HepG2 (cell line): Measurements from ENCODE around the gene PNPLA3. TPM values are rescaled to one million over a fixed set of nuclear protein-coding genes. Genes with fewer than 3 reads are reported as not detected.

Experiments
- ATAC-seq: fragments of 200-7000 bp; cut with Tn5 transposase; 3 replicates; pipeline ENCODE4 v1.9.1; 2020; ENCODE audit warnings: mild to moderate bottlenecking, moderate library complexity
- BruUV-seq: library from RNA; stranded (reverse); fragments of 400-500 nt; replicated peaks from 2 replicates; lab custom pipeline; 2021; lab: Mats Ljungman, UMichigan
- CTCF ChIA-PET: fragments of 300-600 bp; formaldehyde crosslinking; extraction: SDS; loops from one replicate; lab custom pipeline; 2021; ENCODE audit warnings: low total read pairs, inconsistent platforms, low intra/inter-chr PET ratio; lab: Yijun Ruan, JAX
- POLR2A ChIA-PET: fragments of 350-600 bp; sonication (Branson Sonifier 250); formaldehyde crosslinking; loops from one replicate; lab custom pipeline; 2020; ENCODE audit warnings: antibody characterized with exemption, inconsistent platforms; lab: Yijun Ruan, JAX
- DNase-seq: peaks from one replicate; pipeline ENCODE4 v3.0.0-alpha.2; 2015; ENCODE audit warnings: low spot score
- FAIRE-seq: peaks from 3 replicates; lab custom pipeline; 2011; peaks lifted over from hg19 to GRCh38; lab: Jason Lieb, UNC
- H2AFZ ChIP-seq: one replicate; pipeline ENCODE4 v1.6.1; 2011; ENCODE audit warnings: low read length, inconsistent platforms
- H3K27ac ChIP-seq: fragments of 300-600 bp; 3 replicates; pipeline ENCODE4 v1.8.0; 2011; ENCODE audit warnings: mixed run types, mild to moderate bottlenecking, mixed read lengths, low read length, inconsistent platforms; ENCODE audit not compliant: insufficient read depth; ENCODE audit errors: extremely low read length
- H3K27me3 ChIP-seq, 2 experiments: fragments of 200-600 bp in 1 of 2; 2 replicates in 1 of 2; 3 replicates in 1 of 2; pipeline versions ENCODE4 v1.6.0 to v1.8.0; 2011; ENCODE audit warnings: low read length in 2 of 2, mild to moderate bottlenecking in 2 of 2, moderate library complexity in 2 of 2, inconsistent platforms in 1 of 2; ENCODE audit not compliant: insufficient read depth in 2 of 2, control insufficient read depth in 1 of 2
- H3K36me3 ChIP-seq, 2 experiments: fragments of 200-600 bp in 1 of 2; replicated peaks in 1 of 2; 2 replicates in 1 of 2; 3 replicates in 1 of 2; pipeline versions ENCODE4 v1.5.1 to v1.8.0; 2011; ENCODE audit warnings: low read length in 2 of 2, inconsistent platforms in 1 of 2; ENCODE audit not compliant: insufficient read depth in 2 of 2, control insufficient read depth in 1 of 2
- H3K4me1 ChIP-seq: 2 replicates; pipeline ENCODE4 v1.5.1; 2012; ENCODE audit warnings: low read length, inconsistent platforms; ENCODE audit not compliant: insufficient read depth
- H3K4me2 ChIP-seq: 2 replicates; pipeline ENCODE4 v1.6.0; 2011; ENCODE audit warnings: low read depth, low read length, inconsistent platforms
- H3K4me3 ChIP-seq, 3 experiments: fragments of 200-600 bp in 1 of 3; sonication (generic), shearing (Covaris generic) in 1 of 3; replicated peaks in 1 of 3; 2 replicates each; pipeline ENCODE4 v1.5.1; 2011 to 2016; ENCODE audit warnings: low read length in 3 of 3, inconsistent platforms in 2 of 3, low read depth in 2 of 3, mild to moderate bottlenecking in 2 of 3, control low read depth in 1 of 3, mixed read lengths in 1 of 3; ENCODE audit not compliant: insufficient read depth in 1 of 3
- H3K79me2 ChIP-seq: one replicate; pipeline ENCODE4 v1.6.1; 2011; ENCODE audit warnings: low read length, inconsistent platforms; ENCODE audit not compliant: insufficient read depth
- H3K9ac ChIP-seq: 2 replicates; pipeline ENCODE4 v1.6.0; 2011; ENCODE audit warnings: mild to moderate bottlenecking, low read depth, low read length, inconsistent platforms; ENCODE audit not compliant: insufficient read depth
- H3K9me3 ChIP-seq: 2 replicates; pipeline ENCODE4 v1.5.1; 2012; ENCODE audit warnings: mild to moderate bottlenecking, low read length
- H4K20me1 ChIP-seq: 2 replicates; pipeline ENCODE4 v1.6.0; 2011; ENCODE audit warnings: inconsistent platforms, mild to moderate bottlenecking, low read length, moderate library complexity; ENCODE audit not compliant: insufficient read depth
- CENPBD1 ChIP-seq: sonication (generic); formaldehyde crosslinking; IDR thresholded peaks from 2 replicates; pipeline ENCODE4 v1.8.0; 2022; ENCODE audit warnings: missing genetic modification reagents, low read depth, mild to moderate bottlenecking, borderline replicate concordance
- GRHL1 ChIP-seq: sonication (generic); formaldehyde crosslinking; conservative IDR thresholded peaks from 2 replicates; pipeline ENCODE4 v1.8.0; 2022; ENCODE audit warnings: missing genetic modification reagents
- PATZ1 ChIP-seq: sonication (generic); formaldehyde crosslinking; IDR thresholded peaks from 2 replicates; pipeline ENCODE4 v1.4.0; 2020; ENCODE audit warnings: missing genetic modification reagents
- PRDM10 ChIP-seq: sonication (generic); formaldehyde crosslinking; IDR thresholded peaks from 2 replicates; pipeline ENCODE4 v1.4.0; 2020; ENCODE audit warnings: low read depth, missing genetic modification reagents
- REPIN1 ChIP-seq: sonication (generic); formaldehyde crosslinking; IDR thresholded peaks from 2 replicates; pipeline ENCODE4 v1.8.0; 2022; ENCODE audit warnings: missing genetic modification reagents, low read depth, mild to moderate bottlenecking, borderline replicate concordance
- SALL1 ChIP-seq: sonication (generic); formaldehyde crosslinking; IDR thresholded peaks from 2 replicates; pipeline ENCODE4 v1.8.0; 2022; ENCODE audit warnings: mild to moderate bottlenecking, missing genetic modification reagents
- ZNF235 ChIP-seq: sonication (generic); formaldehyde crosslinking; IDR thresholded peaks from 2 replicates; pipeline ENCODE4 v1.8.1; 2023; ENCODE audit warnings: mild to moderate bottlenecking, missing genetic modification reagents, borderline replicate concordance
- ZNF263 ChIP-seq: sonication (generic); formaldehyde crosslinking; IDR thresholded peaks from 2 replicates; pipeline ENCODE4 v1.4.0; 2020; ENCODE audit warnings: missing genetic modification reagents
- ZNF768 ChIP-seq: sonication (generic); formaldehyde crosslinking; IDR thresholded peaks from 2 replicates; pipeline ENCODE4 v1.4.0; 2020; ENCODE audit warnings: missing genetic modification reagents
- ZNF790 ChIP-seq: sonication (generic); formaldehyde crosslinking; IDR thresholded peaks from 2 replicates; pipeline ENCODE4 v1.8.0; 2022; ENCODE audit warnings: missing genetic modification reagents, mild to moderate bottlenecking, borderline replicate concordance
- WGBS: methylation state at CpG from one replicate; pipeline ENCODE4 v1.1.6; 2017; ENCODE audit warnings: low lambda C conversion rate; 5-methylcytosine and 5-hydroxymethylcytosine counted together
- in situ Hi-C: cut with HindIII; loops from 2 replicates; pipeline ENCODE4 v1.10.0; 2017; ENCODE audit warnings: low pct_unique_long_range_greater_than_20kb; ENCODE audit not compliant: extremely low pct_ligation_motif_present
- intact Hi-C: fragments of 100-400 bp; cut with micrococcal nuclease; formaldehyde crosslinking; loops from one replicate; pipeline ENCODE4 v1.10.0; 2022; ENCODE audit not compliant: unreplicated experiment
- polyA plus RNA-seq, 8 experiments: library from polyadenylated mRNA; depleted of rRNA in 3 of 8; stranded (reverse) in 7 of 8; unstranded in 1 of 8; fragments of >200 nt; fragmentation: Illumina TruSeq in 4 of 8; extraction: Trizol in 4 of 8; gene quantifications; 2 replicates each; pipeline versions ENCODE4 v1.2.1 to v1.2.3, GENCODE V29; 2011 to 2016; ENCODE audit warnings: low read depth in 4 of 8, missing spikeins in 1 of 8, mixed read lengths in 1 of 8; ENCODE audit not compliant: insufficient read depth in 1 of 8
- total RNA-seq, 5 experiments: library from RNA; depleted of rRNA; stranded (reverse); fragments of >200 nt; fragmentation: Illumina TruSeq; extraction: Trizol; gene quantifications; 2 replicates each; pipeline ENCODE4 v1.2.3, GENCODE V29; 2016; ENCODE audit warnings: low read depth in 1 of 5

The PNPLA3 gene
- total and polyA plus RNA-seq, 2 of the 13 experiments (the other 11 are each of a cell fraction or from before 2014, with no cell fraction given): 16.9 to 19.8 TPM

- ChIA-PET CTCF (no interaction called here), POLR2A (no interaction called here)
- no peak for FAIRE-seq
- peaks cover 4% of the 10 kb centered on the region; the same call in 1 of the 2 replicates for H4K20me1 ChIP-seq
- no peak for DNase-seq
- no peak within 1 kb of the TSS for H3K4me2 ChIP-seq
- no peak within 1 kb of the TSS for H3K9ac ChIP-seq
- H3K27me3 ChIP-seq: peaks cover 12 to 48% of the 10 kb centered on the region in 2 experiments; a peak in 4 of 5 replicates
- H3K36me3 ChIP-seq: no peaks in the 10 kb centered on the region
- 27% methylated on average over 14 of the region's 72 CpGs for WGBS
- no peaks in the 10 kb centered on the region for H3K79me2 ChIP-seq
- H3K9me3 ChIP-seq: no peaks in the 10 kb centered on the region
- H3K4me3 ChIP-seq: no peak within 1 kb of the TSS
- in situ Hi-C loops: loop anchor here (25.0 kb wide), 1 partner anchor 746 kb away; no protein-coding TSS in a partner anchor
- H3K27ac ChIP-seq: no peak within 1 kb of the TSS
- BruUV-seq: no TSS peak
- no peaks in the 10 kb centered on the region for H3K4me1 ChIP-seq
- no peak within 1 kb of the TSS for H2AFZ ChIP-seq
- TF ChIP-seq GRHL1 (CRISPR knock-in tag) (no peak), ZNF235 (CRISPR knock-in tag) (no peak), REPIN1 (CRISPR knock-in tag) (no peak), CENPBD1 (CRISPR knock-in tag) (no peak), ZNF790 (no peak), ZNF768 (CRISPR knock-in tag) (no peak), PATZ1 (CRISPR knock-in tag) (no peak), SALL1 (no peak), ZNF263 (no peak), PRDM10 (no peak)
- TF ChIP-seq, all 625 proteins: peak for 0
- no peak for ATAC-seq
- intact Hi-C loops: no loop called here
These were observed 32.0 kb upstream of the PNPLA3 start, which contains the start of gene PNPLA5 for GRCh38 chr22:43891360-43892182. Gene PNPLA5, minus strand, starts transcription at chr22:43892013. Its CDS starts 133 bp downstream, at chr22:43891880.
